ENCODE data around the gene ALDH18A1.
"Not testable (repeated sequence)": the region's sequence is repeated elsewhere in the genome, so short reads cannot be mapped to it uniquely, and the experiment has no call there.

Gene ALDH18A1

DNA sequence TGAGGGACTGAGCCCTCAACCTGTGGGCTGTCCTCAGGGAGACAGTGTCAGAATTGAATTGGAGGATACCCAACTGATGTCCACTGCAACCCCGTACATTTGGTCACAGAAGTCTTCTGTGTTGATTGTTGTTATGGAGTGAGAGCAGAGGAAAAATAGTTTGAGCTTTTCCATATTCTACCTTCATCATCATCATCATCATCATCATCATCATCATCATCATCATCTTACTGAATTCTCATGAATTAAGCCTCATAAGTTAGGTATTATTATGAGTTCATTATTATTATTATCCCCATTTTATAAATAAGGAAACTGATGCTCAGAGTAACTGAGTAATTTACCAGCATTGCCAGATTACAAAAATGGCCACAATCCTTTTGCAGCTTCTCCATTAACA is 8.4 kb downstream of the ALDH18A1 start:
- no peak for DNase-seq

DNA sequence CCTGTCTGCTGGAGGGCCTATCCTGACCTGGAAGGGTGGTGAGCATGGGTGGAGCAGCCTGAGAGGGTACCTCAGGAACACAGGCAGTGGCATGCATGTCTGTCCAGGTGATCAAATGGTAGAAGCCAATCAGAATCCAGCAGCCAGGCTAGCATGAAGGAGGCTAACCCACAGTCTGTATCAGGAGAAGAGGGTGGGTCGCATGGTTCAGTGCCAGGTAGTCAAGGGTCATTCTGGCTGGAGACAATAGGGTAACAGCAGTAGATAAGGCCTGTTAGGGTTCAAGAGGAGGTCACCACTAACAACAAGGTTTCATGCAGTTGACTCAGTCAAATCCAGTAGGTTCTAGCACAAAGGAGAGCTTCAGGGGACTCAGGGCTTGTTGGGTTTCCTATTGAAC is 10.4 kb downstream of the ALDH18A1 start:
- DNase-seq: no peak

DNA sequence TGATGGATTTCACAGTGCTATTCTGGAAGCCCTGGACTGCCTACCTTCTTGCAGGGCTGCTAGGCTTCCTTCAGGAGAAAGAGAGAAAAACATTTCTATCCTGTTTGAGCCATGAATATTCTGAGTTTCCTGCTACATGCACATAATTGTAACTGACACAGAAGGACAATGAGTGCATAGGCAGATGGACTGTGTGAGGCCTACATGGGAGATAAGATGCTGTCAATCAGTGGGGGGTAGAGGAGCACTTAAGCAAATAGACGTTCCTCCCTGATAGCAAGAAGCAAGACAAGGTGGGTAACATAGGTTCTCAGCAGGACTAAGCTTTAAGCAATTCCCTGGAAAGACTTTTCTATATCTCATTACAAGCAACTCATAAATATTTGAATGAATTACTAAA is 11.6 kb downstream of the ALDH18A1 start:
- no peak for DNase-seq

DNA sequence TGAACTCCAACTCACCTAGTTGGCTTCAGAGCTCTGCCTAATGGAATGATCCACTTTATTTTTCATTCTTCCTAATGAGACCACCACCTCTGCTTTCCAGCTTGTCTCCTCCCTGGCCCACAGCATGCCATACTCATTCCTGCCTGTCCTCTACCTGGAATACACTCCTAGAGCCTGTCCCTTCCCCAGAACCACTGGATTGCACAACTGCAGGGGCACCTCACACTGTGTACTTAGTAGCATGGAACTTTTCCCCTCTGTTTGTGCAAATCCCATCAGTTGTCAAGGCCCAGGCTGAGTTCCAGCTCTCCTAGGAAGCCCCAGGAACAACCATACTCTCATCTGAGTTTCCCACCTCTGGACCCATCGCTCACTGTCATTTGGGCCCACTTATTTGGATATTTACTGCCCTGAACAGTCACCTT is 15.6 kb downstream of the ALDH18A1 start:
- no peak for DNase-seq

DNA sequence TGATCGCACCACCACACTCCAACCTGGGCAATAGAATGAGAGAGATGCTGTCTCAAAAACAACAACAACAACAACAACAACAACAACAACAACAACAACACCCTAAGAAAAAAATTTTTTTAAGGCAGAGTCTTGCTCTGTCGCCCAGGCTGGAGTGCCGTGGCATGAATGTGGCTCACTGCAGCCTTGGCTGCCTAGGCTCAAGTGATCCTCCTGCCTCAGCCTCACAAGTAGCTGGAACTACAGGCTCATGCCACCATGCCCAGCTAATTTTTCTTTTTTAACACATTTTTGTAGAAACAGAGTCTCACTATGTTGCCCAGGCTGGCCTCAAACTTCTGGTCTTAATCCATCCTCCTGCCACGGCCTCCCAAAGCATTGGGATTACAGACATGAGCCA is 18.6 kb downstream of the ALDH18A1 start:
- no peak for DNase-seq

DNA sequence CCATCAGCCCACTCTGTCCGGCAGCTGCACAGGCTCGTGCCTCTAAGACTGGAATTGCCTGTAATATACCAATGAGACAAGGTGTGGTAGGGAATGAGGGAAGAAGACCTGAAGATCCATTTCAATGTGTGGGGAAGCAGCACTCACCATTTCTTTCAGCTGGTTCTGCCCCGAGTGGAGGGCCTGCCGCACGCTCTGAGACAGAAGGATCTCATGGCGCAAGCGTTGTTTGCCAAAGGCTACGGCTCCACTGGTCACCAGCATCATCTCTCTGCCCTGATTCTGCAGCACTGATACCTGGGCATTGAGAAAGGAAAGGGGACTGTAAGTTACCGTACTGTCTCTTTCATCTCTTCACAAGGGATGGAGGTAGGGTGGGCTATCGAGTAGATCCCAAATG is 19.4 kb downstream of the ALDH18A1 start:
- DNase-seq: no peak

DNA sequence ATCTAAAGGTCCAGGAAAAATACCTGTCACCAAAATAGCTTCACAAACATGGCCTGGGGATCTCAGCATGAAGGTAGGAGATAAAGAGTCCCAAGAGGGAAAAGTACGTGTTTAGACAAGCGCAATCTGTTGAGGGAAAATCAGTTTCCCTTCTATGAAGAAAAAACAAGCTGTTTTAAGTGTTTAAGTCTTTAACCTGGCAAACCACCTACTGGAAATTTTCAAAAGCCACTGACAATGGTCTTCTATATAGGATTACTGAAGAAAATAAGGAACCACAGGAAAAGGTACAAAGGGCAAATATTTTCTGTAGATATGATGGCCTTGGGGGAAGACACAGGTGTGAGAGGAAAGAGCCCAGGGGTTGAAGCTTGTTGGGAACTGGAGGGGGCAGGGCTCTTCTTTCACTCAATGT is 21.2 kb downstream of the ALDH18A1 start:
- no peak for DNase-seq

DNA sequence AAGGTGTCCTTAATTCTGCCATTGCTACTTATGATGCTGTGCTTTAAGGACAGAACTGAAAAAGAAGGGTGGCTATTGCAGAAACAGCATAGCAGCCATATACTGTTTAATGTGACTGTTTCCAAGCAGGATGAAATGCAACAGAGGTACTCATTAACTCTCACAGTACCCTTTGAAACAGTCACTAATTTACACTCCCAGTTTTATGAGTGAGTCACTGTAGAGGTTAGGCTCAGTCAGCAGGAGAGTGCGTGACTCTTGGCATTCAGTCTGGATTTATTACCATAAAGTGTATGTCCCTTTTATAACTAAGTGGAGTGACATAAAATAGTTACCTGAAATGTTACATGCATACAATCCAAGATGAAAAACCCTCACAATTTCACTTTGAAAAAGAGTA is 27.7 kb downstream of the ALDH18A1 start:
- DNase-seq: no peak

DNA sequence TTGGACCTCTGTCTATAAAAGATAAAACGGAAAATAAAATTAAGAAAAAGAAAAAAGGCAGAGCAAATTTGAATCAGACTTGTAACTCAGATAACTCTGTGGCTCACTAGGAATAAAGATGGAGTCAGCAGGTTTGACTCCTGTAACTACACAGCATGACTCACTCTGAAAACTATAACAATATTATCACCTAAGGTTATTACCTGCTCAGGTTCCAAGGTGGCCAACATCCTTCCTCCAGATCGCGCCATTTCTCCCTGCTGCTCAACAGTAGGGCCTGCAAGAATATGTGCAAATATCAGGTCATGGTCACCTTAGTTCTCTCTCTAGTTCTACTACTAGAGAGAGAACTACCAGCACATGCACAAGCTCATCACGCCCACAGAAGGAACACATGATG is 30.0 kb downstream of the ALDH18A1 start:
- no peak for DNase-seq

DNA sequence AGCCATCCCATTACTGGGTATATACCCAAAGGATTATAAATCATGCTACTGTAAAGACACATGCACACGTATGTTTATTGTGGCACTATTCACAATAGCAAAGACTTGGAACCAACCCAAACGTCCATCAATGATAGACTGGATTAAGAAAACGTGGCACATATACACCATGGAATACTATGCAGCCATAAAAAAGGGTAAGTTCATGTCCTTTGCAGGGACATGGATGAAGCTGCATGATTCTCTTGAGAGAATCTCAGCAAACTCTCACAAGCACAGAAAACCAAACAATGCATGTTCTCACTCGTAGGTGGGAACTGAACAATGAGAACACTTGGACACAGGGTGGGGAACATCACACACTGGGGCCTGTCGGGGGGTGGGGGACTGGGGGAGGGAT is 36.1 kb downstream of the ALDH18A1 start:
- DNase-seq: not testable (repeated sequence)

DNA sequence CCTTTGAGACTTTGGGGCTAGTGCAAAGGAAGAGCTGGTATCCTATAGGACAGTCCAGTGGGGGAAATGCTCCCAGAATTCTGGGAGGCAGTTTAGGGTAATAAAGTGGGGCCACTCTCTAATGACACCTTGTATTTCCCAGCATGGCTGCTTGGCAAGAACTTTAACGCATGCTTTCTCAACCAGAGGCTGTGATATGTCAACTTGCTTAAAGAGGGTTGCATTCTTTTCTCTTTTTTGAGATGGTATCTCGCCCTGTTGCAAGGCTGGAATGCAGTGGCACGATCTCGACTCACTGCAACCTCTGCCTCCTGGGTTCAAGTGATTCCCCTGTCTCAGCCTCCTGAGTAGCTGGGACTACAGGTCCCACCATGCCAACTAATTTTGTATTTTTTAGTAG is 38.4 kb downstream of the ALDH18A1 start:
- no peak for DNase-seq

DNA sequence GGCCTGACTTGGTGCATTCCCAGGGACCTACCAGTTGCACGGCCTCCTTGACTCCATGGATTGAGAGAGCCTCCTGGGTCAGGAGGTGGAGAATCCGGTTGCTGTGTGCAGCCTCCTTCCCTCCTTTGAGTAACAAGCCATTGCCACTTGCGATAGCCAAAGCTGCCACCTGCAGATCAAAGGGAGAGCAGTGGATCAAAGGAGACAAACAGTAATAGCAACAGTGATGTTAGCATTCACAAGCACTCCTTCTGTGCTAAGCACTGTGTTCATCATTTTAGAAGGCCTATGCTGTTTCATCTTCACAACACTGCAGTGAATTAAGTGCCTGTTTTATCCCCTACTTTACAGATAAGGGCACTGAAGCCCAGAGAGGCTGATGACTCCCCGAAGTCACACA is 40.1 kb downstream of the ALDH18A1 start:
- no peak for DNase-seq

DNA sequence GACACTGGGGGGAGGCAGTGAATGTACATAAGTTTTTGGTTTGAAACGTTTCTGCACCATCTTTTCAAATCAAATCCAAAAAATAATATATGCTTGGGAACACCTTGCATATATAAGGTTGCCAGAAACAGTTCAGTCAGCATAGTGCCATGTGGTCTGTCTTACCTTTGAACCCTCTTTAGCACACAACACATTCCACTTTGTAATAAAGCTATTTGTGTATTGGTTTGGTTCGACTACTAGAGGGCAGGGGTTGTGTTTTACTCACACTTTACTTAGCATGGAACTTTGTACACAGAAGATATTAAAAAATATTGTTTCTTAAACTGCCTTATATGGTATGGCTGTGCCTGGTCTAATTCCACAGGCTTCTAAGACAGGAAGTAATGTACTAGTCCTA is 43.2 kb downstream of the ALDH18A1 start:
- no peak for DNase-seq

DNA sequence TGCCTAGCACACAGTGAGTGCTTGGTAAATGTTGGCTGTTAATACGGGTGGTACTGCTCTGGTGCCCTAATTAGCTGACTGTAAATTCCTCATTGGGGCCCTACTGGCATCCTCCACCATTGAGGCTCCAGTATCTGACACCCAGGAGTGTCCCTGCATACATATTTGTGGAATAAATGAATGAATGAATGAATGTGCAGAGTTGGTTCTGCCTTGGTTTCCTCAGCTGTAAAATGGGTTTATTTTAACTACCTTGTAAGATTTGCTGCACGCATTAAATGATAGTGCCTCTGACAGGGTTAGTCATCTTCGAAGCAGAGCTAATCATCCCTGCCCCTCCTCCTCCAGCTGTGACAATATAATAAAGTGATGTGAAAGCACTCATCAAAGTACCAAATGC is 45.8 kb downstream of the ALDH18A1 start:
- DNase-seq: no peak

DNA sequence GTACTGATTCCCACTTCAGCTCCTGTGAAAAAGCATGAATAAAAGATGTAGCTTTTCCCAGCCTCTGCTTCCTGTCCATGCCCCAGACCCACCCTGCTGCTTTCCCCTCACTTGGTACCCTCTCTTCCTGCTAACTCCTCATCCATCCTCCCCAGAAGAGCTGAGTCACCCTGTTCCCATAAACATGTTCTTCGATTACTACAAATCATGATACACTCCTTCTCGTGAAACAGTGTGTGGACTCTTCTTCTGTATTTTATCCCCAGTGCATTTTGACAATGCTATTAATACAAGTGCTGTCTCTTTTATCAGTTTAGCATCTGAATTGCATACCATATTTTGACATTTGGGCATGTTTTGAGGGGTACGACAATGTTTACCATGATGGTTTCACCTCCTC is 49.6 kb downstream of the ALDH18A1 start:
- no peak for DNase-seq

DNA sequence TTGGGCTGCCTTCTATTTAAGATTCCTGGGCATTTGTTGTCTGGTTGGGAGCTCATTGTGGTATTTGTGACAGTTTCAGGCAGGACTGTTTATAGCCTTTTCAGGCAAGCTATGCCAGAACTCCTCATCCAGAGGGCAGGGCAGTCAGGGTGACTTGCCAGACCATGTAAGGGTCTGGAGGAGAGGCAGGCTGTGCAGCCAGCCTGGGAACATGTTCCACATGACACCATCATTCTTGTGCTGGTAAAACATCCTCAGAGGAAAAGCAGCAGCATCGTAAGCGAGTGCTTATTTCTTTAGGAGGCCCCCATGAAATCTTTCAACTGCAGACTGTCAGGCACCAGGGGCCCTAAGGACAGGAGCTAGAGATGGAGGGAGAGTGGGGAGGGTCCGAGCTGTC is 51.3 kb downstream of the ALDH18A1 start:
- DNase-seq: no peak

DNA sequence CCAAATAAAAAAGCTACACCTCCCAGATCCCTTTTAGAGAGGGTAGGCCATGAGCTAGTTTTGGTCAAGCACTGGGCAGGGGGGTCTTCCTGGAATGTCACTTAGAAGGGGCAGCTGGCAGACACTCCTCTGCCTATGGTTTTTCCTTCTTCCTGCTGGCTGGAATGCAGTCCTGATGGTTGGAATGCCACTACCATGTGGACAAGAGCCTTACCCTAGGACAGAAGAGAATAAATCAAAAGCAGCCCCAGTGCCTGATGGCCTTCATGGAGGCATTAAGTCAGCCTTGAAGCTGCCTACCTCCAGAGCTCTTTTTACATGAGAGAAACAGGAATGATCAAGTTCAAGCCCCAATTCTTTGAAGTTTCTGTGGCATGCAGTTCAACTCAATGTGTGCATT is 51.9 kb downstream of the ALDH18A1 start:
- DNase-seq: no peak

DNA sequence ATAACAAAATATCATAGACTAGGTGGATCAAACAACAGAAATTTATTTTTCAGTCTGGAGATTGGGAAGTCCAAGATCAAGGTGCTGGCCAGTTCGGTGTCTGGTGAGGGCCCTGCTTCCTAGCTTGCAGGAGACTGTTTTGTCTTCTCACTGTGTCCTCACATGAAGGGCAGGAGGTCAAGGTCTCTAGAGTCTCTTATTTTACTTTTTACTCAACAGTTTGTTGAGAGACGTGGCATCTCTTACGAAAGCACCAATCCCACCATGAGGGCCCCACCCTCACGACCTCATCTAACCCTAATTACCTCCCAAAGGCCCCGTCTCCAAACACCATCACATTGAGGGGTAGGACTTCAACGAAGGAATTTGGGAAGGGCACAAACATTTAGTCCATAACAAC is 54.1 kb downstream of the ALDH18A1 start:
- no peak for DNase-seq

DNA sequence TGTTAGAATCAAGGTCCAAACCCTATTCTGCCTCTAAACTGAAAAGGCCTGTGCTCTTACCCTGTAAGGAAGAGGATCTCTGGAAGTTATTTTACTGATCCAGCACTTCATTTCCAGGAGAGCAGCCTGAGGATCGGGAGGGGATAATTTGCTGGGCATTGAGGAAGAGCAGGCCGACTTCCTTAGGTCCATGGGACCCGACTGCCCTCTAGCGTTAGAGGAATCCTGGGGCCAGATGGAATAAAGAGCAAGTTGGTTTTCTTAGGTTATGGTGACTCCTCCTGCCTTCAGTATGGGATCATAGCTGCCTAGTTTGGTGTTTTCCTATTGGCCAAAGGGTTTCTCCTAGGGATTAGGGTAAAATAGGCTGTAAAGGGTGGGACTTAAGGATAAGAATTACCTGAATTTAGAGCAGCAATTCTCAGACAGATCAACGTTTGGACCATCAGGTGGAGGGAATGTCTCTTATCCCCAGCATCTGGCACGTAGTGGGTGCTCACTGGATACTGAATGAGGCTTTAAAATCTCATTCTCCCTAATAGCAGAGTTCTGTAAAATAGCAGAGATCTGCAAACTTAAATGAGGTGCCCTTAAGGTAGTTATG is 55.3 kb downstream of the ALDH18A1 start:
- DNase-seq: peak; percentile 32 to 70

DNA sequence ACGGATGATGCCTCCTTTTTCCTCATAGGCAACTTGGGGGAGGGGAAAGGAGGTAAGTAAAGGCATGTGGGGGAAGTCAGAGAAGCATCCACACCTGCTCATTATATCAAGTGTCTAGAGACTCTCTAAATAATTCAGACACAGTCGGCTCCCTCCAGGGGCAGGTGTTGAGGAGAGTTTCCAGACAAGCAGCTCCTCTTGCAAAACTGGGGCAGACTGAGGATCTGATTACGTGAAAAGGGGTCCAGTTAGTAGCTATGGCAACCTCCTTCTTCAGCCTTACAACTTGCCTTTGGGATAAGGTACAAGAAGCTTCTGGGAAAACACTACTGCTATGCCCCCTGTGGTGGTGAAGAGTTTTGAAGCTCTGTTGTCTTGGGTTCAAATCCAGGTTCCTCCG is 56.4 kb downstream of the ALDH18A1 start:
- no peak for DNase-seq

DNA sequence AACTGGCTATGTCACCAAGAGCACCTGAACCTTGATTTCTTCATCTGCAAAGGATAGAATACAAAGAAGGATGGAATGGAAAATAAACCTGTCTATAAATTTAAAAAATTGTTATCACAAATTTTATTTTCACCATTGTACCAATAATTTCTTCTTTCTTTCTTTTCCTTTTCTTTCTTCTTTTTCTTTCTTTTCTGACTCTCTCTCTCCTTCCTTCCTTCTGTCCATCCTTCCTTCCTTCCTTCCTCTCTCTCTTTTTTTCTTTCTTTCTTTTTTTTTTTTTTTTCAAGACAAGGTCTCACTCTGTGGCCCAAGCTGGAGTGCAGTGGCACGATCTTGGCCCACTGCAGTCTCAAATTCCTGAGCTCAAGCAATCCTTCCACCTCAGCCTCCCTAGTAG is 58.7 kb downstream of the ALDH18A1 start:
- no peak for DNase-seq

DNA sequence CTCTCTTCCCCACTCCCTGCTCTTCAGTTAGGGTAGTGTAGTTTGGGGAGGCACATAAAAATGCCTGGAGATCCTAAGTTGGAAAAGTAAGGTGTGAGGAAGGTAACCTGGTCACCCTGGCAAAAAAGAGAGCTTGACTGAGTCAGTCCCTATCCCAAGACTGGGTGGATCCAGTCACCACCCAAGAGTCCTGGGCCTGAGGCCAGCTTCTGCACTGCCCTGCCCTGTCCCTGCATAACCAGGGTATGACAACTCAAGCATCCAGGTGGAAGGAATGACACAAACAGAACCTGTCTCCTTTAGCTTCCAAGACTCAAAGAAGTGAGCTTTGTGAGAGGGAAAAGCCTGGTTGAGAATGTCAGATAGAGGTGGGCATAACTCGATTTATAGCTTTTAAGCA is 68.5 kb downstream of the ALDH18A1 start:
- DNase-seq: no peak

DNA sequence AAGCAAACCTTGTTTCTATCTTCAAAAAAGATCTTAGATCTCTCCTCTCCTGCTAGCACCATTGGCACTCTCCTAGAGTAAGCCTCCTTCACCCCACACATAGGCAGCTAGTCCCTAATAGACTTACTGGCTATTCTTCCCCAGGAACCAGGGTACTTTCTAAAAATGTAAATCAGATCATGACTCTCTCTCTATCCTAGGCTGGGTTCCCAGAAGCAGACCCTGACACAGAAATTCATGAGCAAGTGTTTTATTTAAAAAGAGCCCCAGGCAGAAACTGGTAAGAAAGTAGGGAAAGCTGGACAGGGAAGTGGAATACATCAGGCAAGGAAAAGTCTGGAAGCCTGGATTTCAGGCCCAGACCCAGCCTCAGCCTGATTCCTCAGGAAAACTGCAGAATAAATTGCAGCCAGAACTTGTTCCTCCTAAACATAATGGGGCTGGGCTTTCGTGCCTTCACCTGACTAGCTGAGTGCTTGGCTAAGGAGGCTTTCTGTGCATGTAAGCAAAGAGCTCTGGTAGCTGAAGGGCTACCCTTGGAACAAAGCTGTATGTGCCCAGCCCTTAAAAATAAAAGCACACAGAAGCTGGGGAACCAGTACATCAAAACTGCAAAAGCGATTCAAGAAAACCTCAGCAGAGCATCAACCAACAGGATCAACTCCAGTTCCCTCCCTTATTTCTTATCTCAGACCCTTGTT is 76.5 kb downstream of the ALDH18A1 start:
- DNase-seq: no peak

DNA sequence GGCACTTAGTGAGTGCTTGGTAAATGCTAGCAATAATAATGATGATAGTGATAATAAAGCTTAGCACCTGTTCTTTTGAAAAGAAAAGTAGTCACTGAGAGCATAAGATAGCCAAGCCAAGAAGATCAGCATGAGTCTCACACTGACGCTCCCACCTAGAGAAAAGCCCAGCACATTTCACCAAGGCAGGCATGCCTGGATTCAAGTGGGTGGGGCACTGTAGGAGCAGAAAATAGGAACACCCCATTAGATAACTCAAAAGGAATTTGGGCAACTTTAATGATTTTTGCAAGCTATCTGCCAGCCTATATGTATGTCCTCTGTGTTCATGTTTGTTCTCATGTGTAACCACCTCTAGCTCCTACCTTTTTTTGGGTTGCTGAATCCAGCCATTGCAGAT is 77.2 kb downstream of the ALDH18A1 start:
- no peak for DNase-seq

DNA sequence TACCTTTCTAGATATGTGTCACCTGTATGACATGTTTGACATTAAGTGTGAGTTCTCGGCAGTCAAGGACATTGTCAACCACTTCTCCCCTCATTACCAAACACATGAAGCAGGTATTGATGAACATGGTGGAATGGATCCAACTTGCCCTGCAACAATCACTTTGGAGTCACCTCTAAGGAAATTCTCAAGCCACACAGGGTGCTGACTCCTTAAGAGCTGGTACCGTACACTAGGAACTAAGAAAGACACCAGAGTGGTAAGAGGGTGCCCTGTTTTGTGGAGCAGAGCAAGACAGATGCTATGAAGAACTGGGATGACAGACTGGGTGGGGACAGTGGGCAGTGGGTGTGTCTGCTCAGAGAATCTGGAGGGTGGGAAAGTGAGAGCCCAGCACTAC is 77.9 kb downstream of the ALDH18A1 start:
- DNase-seq: no peak

Measured in SW 1271 (cell line).